T-helper 9 cell (primary cell): Measurements from ENCODE around the gene ADK.
"Not testable (repeated sequence)": the region's sequence is repeated elsewhere in the genome, so short reads cannot be mapped to it uniquely, and the experiment has no call there.

Experiments
- DNase-seq: peaks from one replicate; pipeline ENCODE4 v3.0.0-alpha.2; 2020

Gene ADK

GRCh38 chr10:74500026-74500704, 349.1 kb downstream of the ADK start:
- no peak for DNase-seq

- DNase-seq: no peak
Observed at GRCh38 chr10:74500816-74501215, 349.8 kb downstream of the ADK start.

- no peak for DNase-seq
Observed at GRCh38 chr10:74502963-74503608, 352.1 kb downstream of the ADK start.

GRCh38 chr10:74507951-74508350, 356.9 kb downstream of the ADK start:
- DNase-seq: no peak

GRCh38 chr10:74510594-74510993, 359.6 kb downstream of the ADK start:
- no peak for DNase-seq

- DNase-seq: no peak
Observed at GRCh38 chr10:74511051-74511450, 360.0 kb downstream of the ADK start.

GRCh38 chr10:74514322-74514721, 363.3 kb downstream of the ADK start:
- no peak for DNase-seq

- DNase-seq: no peak
Observed at GRCh38 chr10:74518061-74518460, 367.0 kb downstream of the ADK start.

GRCh38 chr10:74521526-74521925, 370.5 kb downstream of the ADK start:
- DNase-seq: no peak

GRCh38 chr10:74523199-74523598, 372.2 kb downstream of the ADK start:
- DNase-seq: no peak

GRCh38 chr10:74525885-74526284, 374.9 kb downstream of the ADK start:
- DNase-seq: no peak

- not testable (repeated sequence) for DNase-seq
Observed at GRCh38 chr10:74527611-74528010, 376.6 kb downstream of the ADK start.

- no peak for DNase-seq
Observed at GRCh38 chr10:74529205-74529604, 378.2 kb downstream of the ADK start.

- no peak for DNase-seq
Observed at GRCh38 chr10:74530981-74531380, 380.0 kb downstream of the ADK start.

GRCh38 chr10:74539317-74539716, 388.3 kb downstream of the ADK start:
- no peak for DNase-seq

- no peak for DNase-seq
Observed at GRCh38 chr10:74541375-74541774, 390.4 kb downstream of the ADK start.

GRCh38 chr10:74542077-74542476, 391.1 kb downstream of the ADK start:
- DNase-seq: no peak

GRCh38 chr10:74543276-74543675, 392.3 kb downstream of the ADK start:
- DNase-seq: no peak

- DNase-seq: no peak
Observed at GRCh38 chr10:74544106-74544505, 393.1 kb downstream of the ADK start.

- DNase-seq: no peak
Observed at GRCh38 chr10:74548676-74549075, 397.7 kb downstream of the ADK start.

- no peak for DNase-seq
Observed at GRCh38 chr10:74556072-74556705, 405.2 kb downstream of the ADK start.

- no peak for DNase-seq
Observed at GRCh38 chr10:74557098-74557497, 406.1 kb downstream of the ADK start.

- DNase-seq: no peak
Observed at GRCh38 chr10:74558403-74558802, 407.4 kb downstream of the ADK start.

- DNase-seq: no peak
Observed at GRCh38 chr10:74558897-74559296, 407.9 kb downstream of the ADK start.
